GM18909 (cell line): ENCODE data around the gene MS4A13.
"Not testable (repeated sequence)": the region's sequence is repeated elsewhere in the genome, so short reads cannot be mapped to it uniquely, and the experiment has no call there.

Source experiments
- ATAC-seq: cut with Tn5 transposase; IDR thresholded peaks from one replicate; pipeline ENCODE4 v1.9.1; 2021; ENCODE audit warnings: mild to moderate bottlenecking; ENCODE audit not compliant: unreplicated experiment, poor library complexity

MS4A13 gene

DNA sequence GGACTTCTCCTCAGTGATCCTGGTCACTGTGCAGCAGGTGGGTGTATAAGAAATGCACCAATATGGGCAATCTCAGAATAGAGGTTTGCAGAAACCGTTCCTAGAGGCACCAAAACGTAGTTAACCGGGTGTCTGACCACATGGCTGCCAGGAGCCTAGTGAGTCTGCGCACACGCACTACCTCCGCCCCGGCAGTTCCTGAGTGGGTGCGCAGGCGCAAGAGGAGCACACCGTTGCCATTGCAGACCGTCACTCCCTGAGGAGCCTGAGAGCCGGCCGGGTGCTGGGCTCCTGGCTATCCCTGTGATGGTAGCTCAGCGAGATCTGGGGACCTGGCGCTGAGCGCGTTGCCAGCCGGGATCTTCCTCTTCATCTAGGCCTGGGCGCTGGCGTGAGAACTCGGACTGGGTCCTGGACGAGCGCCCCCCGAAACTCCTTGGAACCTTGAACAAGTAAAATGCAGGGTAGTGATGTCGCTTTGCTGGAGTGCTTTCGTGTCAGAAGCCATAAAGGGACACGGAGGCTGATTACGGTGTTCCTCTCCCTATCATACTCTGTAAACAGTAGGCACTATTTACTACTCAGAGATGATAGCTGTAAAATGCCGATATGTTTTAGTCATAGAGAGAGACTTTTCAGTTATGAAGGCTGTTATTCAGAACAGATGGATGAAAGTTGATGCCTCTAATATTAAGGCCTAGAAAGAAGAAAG is at the start of gene MS4A13:
Gene MS4A13, plus strand, starts transcription at position 249 of the 712 bp plus-strand sequence. CDS start 2,692 bp downstream, outside the sequence.
- no peak for ATAC-seq

GRCh38 chr11:60468829-60469228 is 46.4 kb upstream of the MS4A13 start:
- ATAC-seq, result no peak

GRCh38 chr11:60469723-60470122 is 45.5 kb upstream of the MS4A13 start:
- ATAC-seq, result no peak

DNA sequence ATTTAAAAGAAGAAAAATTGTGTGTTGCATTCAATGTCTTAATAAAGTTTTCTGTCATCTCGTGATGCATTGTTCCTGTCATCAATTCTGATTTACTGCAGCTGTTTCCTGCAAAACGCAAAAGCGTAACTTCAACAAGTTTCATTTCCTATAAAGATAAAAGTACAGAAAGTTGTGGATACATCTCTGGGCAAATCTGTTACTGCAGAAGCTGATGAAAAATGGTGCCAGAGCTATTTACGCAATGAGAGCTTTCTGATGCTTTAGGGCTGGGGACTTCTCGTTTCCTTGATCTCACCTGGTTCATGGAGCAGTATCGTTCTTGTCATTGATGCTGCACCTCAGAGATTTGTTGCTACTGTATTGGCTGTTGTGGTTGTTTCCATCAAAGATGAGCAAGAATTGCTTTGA is 38.2 kb upstream of the MS4A13 start:
- ATAC-seq, result peak; percentile 64

DNA sequence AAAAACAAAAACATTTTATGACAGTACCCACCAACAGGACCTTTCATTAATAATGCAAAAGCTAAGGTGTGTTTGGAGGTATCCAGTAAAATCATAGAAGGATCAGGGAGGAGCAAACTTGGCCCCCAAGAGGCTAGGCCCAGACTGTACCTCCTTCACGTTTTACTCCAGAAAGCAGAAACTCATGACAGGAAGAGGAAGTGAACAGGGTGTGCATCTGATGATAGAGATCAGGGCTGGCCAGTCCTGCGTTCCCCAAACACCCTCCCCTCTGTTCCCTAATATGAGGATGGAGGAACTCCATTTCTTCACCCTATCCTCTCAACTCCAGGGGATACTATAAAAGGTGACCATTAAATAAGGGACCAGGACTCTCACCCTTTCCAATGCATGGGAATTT is 32.8 kb upstream of the MS4A13 start:
- ATAC-seq, result peak; percentile 43

- peak; percentile 97 for ATAC-seq
These were observed 29.2 kb upstream of the MS4A13 start for GRCh38 chr11:60485987-60486386.

DNA sequence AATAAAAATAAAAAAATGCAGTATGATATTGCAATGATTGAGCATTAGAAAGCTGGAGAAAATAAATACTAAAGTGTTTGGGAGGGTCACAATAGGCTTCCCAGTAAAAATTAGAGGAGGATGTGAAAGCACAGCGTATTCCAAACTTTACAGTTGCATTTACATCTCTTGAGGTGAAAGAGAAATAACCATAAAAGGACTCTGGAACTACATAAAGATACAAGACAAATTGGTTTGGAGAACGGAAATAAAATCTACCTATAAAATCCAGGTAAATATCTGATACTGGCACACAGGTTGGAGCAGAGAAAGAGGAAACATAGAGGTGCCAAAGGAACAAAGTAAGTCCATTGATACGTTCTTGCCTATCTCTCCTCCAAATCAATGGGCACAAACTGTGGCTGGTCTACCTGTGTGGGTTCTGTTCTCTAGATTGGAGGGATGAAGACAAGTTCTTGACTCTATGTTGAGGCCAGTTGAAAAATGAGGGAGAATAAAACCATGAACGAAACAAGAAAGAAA is 22.6 kb upstream of the MS4A13 start, which contains the start of gene MS4A12:
Gene MS4A12, plus strand, starts transcription at position 291 of the 522 bp plus-strand sequence. CDS start 4,541 bp downstream, outside the sequence.
- no peak for ATAC-seq

DNA sequence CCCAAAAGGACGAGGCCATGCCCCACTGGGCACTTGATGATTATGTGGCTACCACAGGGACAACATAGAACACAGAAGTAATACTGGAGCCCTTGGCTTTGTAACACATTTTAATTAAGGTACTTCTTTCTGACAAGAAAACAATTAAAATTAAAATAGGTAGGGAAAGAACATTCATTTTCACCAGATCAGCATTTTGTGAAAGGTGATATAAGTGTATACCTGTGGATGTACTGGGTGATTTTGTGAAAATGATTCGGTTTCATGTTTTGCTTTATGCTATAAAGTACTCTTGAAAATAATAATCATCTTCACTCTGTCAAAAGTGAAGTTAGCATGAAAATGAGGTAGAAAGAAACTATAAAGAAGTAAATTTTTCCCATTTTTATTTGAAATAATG is 21.7 kb upstream of the MS4A13 start:
- no peak for ATAC-seq

DNA sequence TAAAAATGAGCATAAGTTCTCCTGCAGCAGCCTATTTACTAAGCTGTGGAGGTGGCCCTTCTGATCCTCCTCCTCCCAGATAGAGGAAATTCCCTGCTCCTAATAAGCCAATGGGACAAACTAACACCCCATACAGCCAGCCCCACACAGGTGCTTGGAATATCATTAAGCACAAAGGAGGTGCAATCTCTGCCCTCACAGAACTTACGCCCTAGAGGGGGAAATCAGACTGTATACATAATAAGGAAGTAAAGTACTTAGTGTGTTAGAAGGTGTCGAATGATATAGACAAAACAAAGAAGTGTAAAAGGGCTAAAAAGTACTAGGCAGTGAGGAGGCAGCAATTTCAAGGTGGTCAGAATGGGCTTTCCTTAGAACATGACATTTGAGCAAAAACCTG is 16.8 kb upstream of the MS4A13 start:
- peak; percentile 19 for ATAC-seq

- peak; percentile 89 for ATAC-seq
These were observed 16.3 kb upstream of the MS4A13 start for GRCh38 chr11:60498853-60499252.

- no peak for ATAC-seq
These were observed 14.8 kb upstream of the MS4A13 start for GRCh38 chr11:60500276-60500910.

- ATAC-seq, result no peak
These were observed 12.9 kb upstream of the MS4A13 start for GRCh38 chr11:60502221-60502775.

DNA sequence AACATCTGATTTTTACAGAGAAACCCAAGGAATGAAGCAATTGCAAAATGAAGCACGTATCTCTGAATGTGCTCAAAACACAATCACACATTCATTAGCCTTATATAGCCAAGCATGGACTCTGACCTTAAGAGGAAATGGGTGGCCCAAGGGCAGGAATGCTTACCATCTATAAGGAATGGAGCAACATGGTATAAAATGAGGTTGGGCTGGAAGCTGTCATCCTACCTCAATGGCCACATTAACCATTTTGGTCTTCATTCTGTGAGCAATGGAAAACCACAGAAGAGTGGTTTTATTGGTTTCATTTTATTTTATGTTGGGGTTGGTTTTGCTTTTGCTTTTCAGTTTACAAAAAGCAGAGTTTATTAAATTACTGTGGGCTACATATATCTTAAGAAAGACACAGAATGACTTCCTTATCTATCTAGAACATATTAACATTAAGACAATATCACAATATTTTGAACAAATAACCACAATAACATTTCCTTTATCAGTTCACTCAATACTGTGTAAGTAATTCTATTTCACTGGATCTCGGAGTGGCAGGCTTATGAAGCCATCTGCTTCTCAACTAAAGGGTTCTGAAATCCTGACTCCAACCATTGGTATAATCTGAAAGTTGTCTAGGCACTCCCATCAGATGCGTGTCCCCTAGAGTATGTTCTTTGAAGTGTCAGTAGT is 10.8 kb upstream of the MS4A13 start:
- ATAC-seq, result peak; percentile 42

- ATAC-seq, result not testable (repeated sequence)
These were observed 5.6 kb upstream of the MS4A13 start for GRCh38 chr11:60509609-60510008.

DNA sequence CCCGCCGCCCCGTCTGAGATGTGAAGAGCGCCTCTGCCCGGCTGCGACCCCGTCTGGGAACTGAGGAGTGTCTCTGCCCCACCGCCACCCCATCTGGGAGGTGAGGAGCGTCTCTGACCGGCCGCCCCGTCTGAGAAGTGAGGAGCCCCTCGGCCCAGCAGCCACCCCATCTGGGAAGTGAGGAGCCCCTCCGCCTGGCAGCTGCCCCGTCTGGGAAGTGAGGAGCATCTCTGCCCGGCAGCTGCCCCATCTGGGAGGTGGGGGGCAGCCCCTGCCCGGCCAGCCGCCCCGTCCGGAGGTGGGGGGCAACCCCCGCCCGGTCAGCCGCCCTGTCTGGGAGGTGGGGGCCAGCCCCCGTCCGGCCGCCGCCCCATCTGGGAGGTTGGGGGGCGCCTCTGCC is 5.0 kb upstream of the MS4A13 start:
- ATAC-seq, result not testable (repeated sequence)

- no peak for ATAC-seq
These were observed 3.8 kb upstream of the MS4A13 start for GRCh38 chr11:60511393-60511792.

GRCh38 chr11:60512651-60513225 is 2.5 kb upstream of the MS4A13 start:
- ATAC-seq, result no peak

DNA sequence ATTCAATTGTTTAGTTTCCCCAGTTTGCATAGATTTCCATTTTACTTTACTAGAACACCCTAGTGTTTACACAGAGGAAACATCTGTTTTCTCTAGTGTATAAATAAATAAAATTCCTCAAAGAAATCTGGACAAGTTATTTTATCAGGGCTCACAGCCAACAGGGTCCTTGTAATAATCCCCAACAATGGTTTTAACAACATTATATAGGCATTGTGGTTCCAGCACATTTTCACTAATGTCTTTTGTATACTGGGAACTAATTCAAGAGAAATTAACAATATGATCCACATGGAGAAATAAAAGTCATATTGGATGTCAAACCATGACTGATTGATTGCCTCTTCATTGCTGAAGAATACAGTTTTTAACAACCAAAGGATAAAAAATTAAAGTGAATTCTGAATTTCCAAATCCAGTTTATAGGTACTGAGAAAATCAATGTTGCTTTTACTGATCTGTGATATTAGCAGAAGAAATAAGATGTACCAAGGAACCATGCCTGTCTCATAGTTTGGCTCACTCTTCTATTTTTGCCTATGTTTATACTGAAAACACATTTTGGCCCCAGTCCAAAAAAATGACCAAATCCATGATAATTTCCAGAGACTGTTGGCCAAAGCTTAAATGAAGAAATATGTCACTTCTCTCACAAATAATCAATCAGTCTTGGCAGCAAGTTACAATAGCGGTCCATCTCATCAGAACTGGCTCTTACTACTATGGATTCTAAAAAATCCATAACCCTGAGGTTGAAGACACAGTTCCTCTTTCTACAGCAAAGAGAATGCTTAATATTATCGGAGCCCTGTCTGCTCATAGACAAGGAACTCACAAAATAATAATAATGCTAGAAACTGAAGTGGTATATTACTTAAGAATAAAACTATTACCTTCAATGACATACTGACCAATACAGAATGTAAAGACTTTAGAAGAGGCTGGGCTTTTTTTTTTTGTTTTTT is 1.4 kb upstream of the MS4A13 start:
- no peak for ATAC-seq

DNA sequence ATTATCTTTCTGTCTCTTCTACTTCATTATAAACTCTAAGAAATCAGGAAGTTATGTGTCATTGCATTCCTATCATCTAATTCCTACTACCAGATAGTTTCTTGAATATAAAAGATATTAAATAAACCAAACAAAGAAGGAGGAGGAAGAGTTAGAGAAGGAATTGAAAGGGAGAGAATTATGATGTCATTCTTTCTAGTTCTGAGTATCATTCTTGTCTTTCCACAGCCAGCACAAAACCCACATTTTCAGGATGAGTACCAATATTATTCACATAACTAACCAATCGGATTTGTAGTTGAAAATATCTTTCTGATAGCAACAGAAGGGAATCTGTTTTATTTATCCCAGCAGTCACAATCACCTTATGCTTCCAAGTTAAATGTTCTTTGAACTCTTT is 13.3 kb downstream of the MS4A13 start:
- ATAC-seq, result no peak
